ENCODE results near the gene ATP8B3. TPM values are rescaled to one million over a fixed set of nuclear protein-coding genes. Genes with fewer than 3 reads are reported as not detected.

ATP8B3 gene
- total RNA-seq, 2 donors from 2014 or later, result 2.3 to 3.4 TPM

DNA sequence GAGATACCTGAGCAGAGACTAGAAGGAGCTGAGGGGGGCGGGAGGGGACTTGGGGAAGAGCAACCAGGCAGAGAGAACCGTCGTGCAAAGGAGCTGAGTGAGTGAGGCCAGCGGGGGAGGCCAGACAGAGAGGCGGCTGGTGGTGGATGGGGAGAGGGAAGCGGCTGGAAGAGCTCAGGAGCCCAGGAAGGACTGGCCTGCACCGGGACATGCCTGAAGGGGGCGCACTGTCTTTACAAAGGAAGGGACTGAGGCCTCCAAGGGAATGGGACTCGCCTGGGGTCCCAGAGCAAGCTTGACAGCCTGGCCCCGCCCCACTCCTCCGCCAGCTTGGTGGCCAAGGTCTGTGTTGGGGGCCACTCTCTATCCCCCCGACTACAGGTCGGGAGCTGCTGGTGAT is 43.8 kb downstream of the ATP8B3 start:
- H3K27ac Mint-ChIP-seq, result no peak overlapping the region
- H3K27me3 Mint-ChIP-seq (ENCODE audit: insufficient read depth), result peaks cover 91% of the 10 kb centered on the region

DNA sequence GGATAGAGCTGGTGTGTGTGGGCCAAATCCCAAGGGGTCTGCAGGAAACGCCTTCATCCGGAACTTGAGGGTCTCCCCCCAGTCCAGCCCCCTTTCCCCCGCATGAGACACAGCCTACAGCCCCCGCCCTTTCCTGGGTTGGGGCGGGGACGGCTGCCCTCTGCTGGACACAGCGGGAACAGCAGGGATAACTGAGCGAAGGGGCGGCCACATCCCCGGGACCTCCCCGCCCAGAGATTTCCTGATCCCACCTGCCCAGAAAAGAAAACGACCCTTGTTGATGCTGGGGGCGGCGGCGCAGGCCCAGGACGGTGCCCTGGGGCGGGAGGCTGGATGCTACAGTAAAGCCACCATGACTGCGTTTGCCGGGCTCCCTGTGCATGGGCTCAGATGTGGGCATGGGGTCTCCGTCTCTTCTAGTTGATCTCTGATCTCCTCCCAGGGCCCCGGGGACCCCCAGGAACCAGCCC is 44.6 kb downstream of the ATP8B3 start:
- H3K36me3 Mint-ChIP-seq (ENCODE audit: low read depth), result no peaks in the 10 kb centered on the region
- Histone ChIP-seq H3K36me3 (ENCODE audit: control insufficient read depth, insufficient read depth, low read length) (no peaks in the 10 kb centered on the region), H3K4me3 (ENCODE audit: low read length) (no peak overlapping the region), H3K27ac (ENCODE audit: low read depth, low read length) (no peak overlapping the region), H3K27me3 (ENCODE audit: control insufficient read depth, insufficient read depth, low read length, poor library complexity, severe bottlenecking) (peaks cover 98% of the 10 kb centered on the region), H3K9me3 (ENCODE audit: control insufficient read depth, low read length) (peaks cover 15% of the 10 kb centered on the region), H3K4me1 (ENCODE audit: control insufficient read depth, insufficient read depth, low read length) (no peaks in the 10 kb centered on the region), H3K9ac (ENCODE audit: extremely low read depth, low read length, poor library complexity, severe bottlenecking) (no peak overlapping the region)
- no peak overlapping the region for H3K27ac Mint-ChIP-seq
- H3K4me3 Mint-ChIP-seq, result no peak overlapping the region
- H3K9me3 Mint-ChIP-seq, result peaks cover 11% of the 10 kb centered on the region
- WGBS, 2 experiments (ENCODE audit: insufficient coverage in 1 of 2, insufficient read length in 1 of 2), result 0 to 8% methylated on average over 6 to 21 of the region's 21 CpGs
- TF ChIP-seq, protein P1, sequence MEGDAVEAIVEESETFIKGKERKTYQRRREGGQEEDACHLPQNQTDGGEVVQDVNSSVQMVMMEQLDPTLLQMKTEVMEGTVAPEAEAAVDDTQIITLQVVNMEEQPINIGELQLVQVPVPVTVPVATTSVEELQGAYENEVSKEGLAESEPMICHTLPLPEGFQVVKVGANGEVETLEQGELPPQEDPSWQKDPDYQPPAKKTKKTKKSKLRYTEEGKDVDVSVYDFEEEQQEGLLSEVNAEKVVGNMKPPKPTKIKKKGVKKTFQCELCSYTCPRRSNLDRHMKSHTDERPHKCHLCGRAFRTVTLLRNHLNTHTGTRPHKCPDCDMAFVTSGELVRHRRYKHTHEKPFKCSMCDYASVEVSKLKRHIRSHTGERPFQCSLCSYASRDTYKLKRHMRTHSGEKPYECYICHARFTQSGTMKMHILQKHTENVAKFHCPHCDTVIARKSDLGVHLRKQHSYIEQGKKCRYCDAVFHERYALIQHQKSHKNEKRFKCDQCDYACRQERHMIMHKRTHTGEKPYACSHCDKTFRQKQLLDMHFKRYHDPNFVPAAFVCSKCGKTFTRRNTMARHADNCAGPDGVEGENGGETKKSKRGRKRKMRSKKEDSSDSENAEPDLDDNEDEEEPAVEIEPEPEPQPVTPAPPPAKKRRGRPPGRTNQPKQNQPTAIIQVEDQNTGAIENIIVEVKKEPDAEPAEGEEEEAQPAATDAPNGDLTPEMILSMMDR (conservative IDR thresholded peaks at IDR 0.05), result peak; percentile 93
- peaks cover 91% of the 10 kb centered on the region for H3K27me3 Mint-ChIP-seq (ENCODE audit: insufficient read depth)
- peak; percentile 89 for DNase-seq
- H3K4me1 Mint-ChIP-seq, result no peaks in the 10 kb centered on the region

More for the DNA sequence above, 43.8 kb downstream of the ATP8B3 start:
- H3K36me3 ChIP-seq (ENCODE audit: control insufficient read depth, insufficient read depth, low read length), result no peaks in the 10 kb centered on the region
- Mint-ChIP-seq H3K4me1 (no peaks in the 10 kb centered on the region), H3K4me3 (no peak overlapping the region), H3K36me3 (ENCODE audit: low read depth) (no peaks in the 10 kb centered on the region), H3K9me3 (peaks cover 11% of the 10 kb centered on the region)
- H3K4me1 ChIP-seq (ENCODE audit: control insufficient read depth, insufficient read depth, low read length), result no peaks in the 10 kb centered on the region
- H3K27ac ChIP-seq (ENCODE audit: low read depth, low read length), result no peak overlapping the region
- no peak overlapping the region for H3K4me3 ChIP-seq (ENCODE audit: low read length)
- TF ChIP-seq, protein P1 (conservative IDR thresholded peaks at IDR 0.05), result peak; percentile 74
- peak; percentile 94 for DNase-seq
- H3K9me3 ChIP-seq (ENCODE audit: control insufficient read depth, low read length), result peaks cover 15% of the 10 kb centered on the region
- H3K9ac ChIP-seq (ENCODE audit: extremely low read depth, low read length, poor library complexity, severe bottlenecking), result no peak overlapping the region
- peaks cover 98% of the 10 kb centered on the region for H3K27me3 ChIP-seq (ENCODE audit: control insufficient read depth, insufficient read depth, low read length, poor library complexity, severe bottlenecking)
- 37 to 53% methylated on average over 8 to 13 of the region's 13 CpGs for WGBS, 2 experiments (ENCODE audit: insufficient coverage in 1 of 2, insufficient read length in 1 of 2)

DNA sequence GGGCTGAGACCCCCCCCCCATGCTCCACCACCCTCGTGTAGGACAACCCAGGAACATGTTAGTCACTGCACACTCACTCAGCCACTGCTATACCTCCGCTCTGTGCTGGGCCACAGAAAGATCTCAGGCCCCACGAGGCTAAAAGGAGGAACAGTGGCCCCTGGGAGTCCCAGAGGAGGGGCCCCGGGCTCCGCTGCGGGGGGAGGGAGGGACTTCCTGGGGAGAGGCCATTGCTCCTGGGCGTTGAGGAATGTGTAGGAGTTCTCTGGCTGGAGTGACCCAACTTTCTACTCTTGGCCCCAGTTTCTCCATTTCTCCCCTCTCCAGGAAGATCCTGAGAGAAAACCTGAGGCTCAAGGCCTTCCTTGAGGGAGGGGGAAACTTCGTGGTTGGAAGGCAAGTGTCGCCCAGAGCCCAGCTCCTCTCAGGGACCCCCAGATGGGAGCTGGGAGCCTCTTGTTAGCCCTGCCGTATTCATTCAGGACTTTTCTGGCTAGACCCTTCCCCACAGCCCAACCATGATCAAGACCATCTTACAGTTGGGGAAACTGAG is 45.2 kb downstream of the ATP8B3 start:
- peaks cover 99% of the 10 kb centered on the region for H3K27me3 ChIP-seq (ENCODE audit: control insufficient read depth, insufficient read depth, low read length, poor library complexity, severe bottlenecking)
- H3K4me1 Mint-ChIP-seq, result no peaks in the 10 kb centered on the region
- 20 to 26% methylated on average over 4 to 10 of the region's 10 CpGs for WGBS, 2 experiments (ENCODE audit: insufficient coverage in 1 of 2, insufficient read length in 1 of 2)

More for the DNA sequence above, 45.2 kb downstream of the ATP8B3 start:
- Mint-ChIP-seq H3K27me3 (ENCODE audit: insufficient read depth) (peaks cover 94% of the 10 kb centered on the region), H3K9me3 (peaks cover 11% of the 10 kb centered on the region), H3K4me3 (no peak overlapping the region), H3K27ac (no peak overlapping the region), H3K36me3 (ENCODE audit: low read depth) (no peaks in the 10 kb centered on the region)
- H3K9ac ChIP-seq (ENCODE audit: extremely low read depth, low read length, poor library complexity, severe bottlenecking), result no peak overlapping the region
- TF ChIP-seq, protein P1 (conservative IDR thresholded peaks at IDR 0.05), result no peak
- H3K27ac ChIP-seq (ENCODE audit: low read depth, low read length), result no peak overlapping the region
- H3K9me3 ChIP-seq (ENCODE audit: control insufficient read depth, low read length), result peaks cover 15% of the 10 kb centered on the region
- no peak overlapping the region for H3K4me3 ChIP-seq (ENCODE audit: low read length)
- DNase-seq, result no peak
- no peaks in the 10 kb centered on the region for H3K36me3 ChIP-seq (ENCODE audit: control insufficient read depth, insufficient read depth, low read length)
- H3K4me1 ChIP-seq (ENCODE audit: control insufficient read depth, insufficient read depth, low read length), result no peaks in the 10 kb centered on the region

Measured in endodermal cell (in vitro differentiated cells).